Muscle of leg (tissue), 11 donors: Measurements from ENCODE around the gene CACNA1C. TPM values are rescaled to one million over a fixed set of nuclear protein-coding genes. Genes with fewer than 3 reads are reported as not detected.
A peak's percentile ranks its signal among the peaks of the same experiment; 100 is the strongest.

ENCODE experiments used
- DNase-seq: peaks from one replicate; pipeline ENCODE4 v3.0.0; 2013
- H3K27ac ChIP-seq: one replicate; pipeline ENCODE4 v1.5.1; 2013; ENCODE audit warnings: mild to moderate bottlenecking, low read length, control low read depth
- H3K27me3 ChIP-seq: one replicate; pipeline ENCODE4 v1.6.1; 2013; ENCODE audit warnings: low read length; ENCODE audit not compliant: control insufficient read depth, insufficient read depth
- H3K36me3 ChIP-seq: one replicate; pipeline ENCODE4 v1.6.1; 2013; ENCODE audit warnings: low read length; ENCODE audit not compliant: control insufficient read depth, insufficient read depth
- H3K4me1 ChIP-seq: one replicate; pipeline ENCODE4 v1.6.1; 2013; ENCODE audit warnings: low read length; ENCODE audit not compliant: control insufficient read depth, insufficient read depth
- H3K4me3 ChIP-seq: one replicate; pipeline ENCODE4 v1.5.1; 2013; ENCODE audit warnings: low read length, control low read depth
- H3K9me3 ChIP-seq: replicated peaks from 2 replicates; pipeline ENCODE4 v1.6.1; 2013; ENCODE audit warnings: low read depth, low read length; ENCODE audit not compliant: control insufficient read depth
- WGBS: methylation state at CpG from one replicate; pipeline ENCODE4 v1.1.5; 2013; ENCODE audit warnings: missing lambda C conversion rate; ENCODE audit not compliant: insufficient coverage; 5-methylcytosine and 5-hydroxymethylcytosine counted together
- polyA plus RNA-seq, 8 donors: library from polyadenylated mRNA; unstranded; fragments of 120-200 nt; gene quantifications; one replicate each; pipeline versions ENCODE4 v1.2.1 to v1.2.3, GENCODE V29; 2013; ENCODE audit warnings: inconsistent platforms in 1 of 8, low replicate concordance in 1 of 8; ENCODE audit not compliant: insufficient read length in 8 of 8, insufficient read depth in 1 of 8
- total RNA-seq: library from RNA; stranded (reverse); fragments of 120-200 nt; gene quantifications from one replicate; pipeline ENCODE4 v1.2.4, GENCODE V29; 2013

The CACNA1C gene
- total and polyA plus RNA-seq, 9 donors, result 1.9 to 4.3 (median 3.6) TPM

DNA sequence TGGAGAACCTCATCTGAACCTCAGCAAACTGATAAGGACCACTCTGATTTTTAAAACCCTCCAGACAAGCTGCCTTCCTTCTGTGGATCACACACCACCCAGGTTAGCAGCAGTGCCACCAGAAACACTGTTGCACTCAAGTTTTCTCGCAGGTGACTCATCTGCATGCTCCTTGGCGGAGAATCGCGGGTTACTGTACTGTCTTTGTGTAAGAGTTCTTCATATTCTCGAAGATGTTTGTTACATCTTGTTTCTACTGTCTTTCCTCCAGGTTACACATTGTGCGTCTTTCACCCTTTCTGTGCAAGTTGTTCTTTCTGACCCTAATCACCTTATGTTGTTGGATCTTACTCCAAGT lies 331.2 kb downstream of the CACNA1C start:
- H3K27ac ChIP-seq, result peak overlapping the region; percentile 54
- H3K9me3 ChIP-seq, result no peaks in the 10 kb centered on the region
- peaks cover 2% of the 10 kb centered on the region for H3K27me3 ChIP-seq
- H3K36me3 ChIP-seq, result no peaks in the 10 kb centered on the region
- 89% methylated on average over 3 of the region's 6 CpGs for WGBS
- no peak overlapping the region for H3K4me3 ChIP-seq
- peaks cover 25% of the 10 kb centered on the region for H3K4me1 ChIP-seq
- no peak for DNase-seq

DNA sequence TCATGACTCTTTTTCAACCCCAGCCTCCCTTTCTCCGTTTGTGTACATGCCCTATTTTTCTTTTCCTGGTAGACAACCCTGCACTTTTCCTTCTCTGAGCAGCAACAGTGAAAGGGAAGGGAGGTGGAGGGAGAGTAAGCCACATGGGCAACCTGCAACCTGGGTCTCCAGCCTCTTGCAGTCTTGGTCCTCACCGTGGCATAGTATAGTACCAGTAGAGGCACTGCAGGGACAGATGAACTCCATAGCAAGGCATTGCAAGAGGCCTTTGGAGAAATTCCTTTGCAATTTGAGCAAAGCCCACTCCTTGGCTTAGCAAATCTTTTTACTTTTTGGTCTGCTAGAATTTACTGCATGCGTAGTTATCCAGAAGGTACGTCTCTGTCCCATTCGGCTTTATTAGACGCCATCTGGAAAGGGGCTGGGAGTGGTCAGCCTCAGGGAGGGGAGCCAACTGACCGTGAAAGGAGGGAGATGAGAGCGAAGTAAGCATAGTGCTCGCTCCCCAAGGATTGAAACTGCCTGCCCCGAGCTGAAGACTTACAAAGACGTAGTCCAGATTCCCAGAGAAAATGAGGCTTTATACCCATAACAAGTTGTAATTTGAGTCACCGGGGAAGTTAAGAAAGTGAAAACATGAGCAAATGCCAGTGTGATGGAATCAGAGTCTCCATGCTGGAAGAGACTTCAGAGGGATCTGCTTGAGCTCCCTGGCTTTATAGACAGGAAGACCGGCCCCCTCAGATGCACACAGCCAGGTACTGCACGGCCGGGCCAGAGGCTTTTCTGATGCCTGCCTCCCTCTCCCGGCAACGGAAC lies 332.0 kb downstream of the CACNA1C start:
- H3K27ac ChIP-seq, result peak overlapping the region; percentile 54
- H3K9me3 ChIP-seq, result no peaks in the 10 kb centered on the region
- peaks cover 2% of the 10 kb centered on the region for H3K27me3 ChIP-seq
- peak; percentile 92 for DNase-seq
- peak overlapping the region; percentile 1 for H3K4me3 ChIP-seq
- no peaks in the 10 kb centered on the region for H3K36me3 ChIP-seq
- peaks cover 25% of the 10 kb centered on the region for H3K4me1 ChIP-seq
- 17% methylated on average over 10 of the region's 17 CpGs for WGBS

DNA sequence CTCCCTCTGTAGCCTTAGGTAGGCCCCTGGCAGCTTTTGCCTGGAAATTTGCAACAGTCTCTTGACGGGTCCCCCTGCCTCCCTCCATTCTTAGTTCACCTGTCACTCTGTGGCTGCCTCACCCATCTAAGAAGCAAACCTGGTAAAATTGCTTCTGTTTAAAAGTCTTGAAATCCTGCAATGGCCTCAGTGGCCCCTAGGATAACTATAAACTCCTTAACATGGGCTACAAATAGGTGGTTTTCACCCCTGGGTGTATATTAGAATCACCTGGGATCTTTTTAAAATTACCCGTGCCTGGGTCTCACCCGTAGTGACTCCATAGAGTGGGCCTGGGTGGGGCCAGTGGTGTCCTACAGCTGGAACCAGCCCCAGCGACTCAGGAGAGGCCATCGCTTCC lies 332.7 kb downstream of the CACNA1C start:
- peaks cover 25% of the 10 kb centered on the region for H3K4me1 ChIP-seq
- DNase-seq, result no peak
- WGBS, result no CpG with 5 or more reads among the region's 5 CpGs
- H3K27me3 ChIP-seq, result peaks cover 2% of the 10 kb centered on the region
- no peak overlapping the region for H3K4me3 ChIP-seq
- H3K27ac ChIP-seq, result peak overlapping the region; percentile 54
- H3K36me3 ChIP-seq, result no peaks in the 10 kb centered on the region
- no peaks in the 10 kb centered on the region for H3K9me3 ChIP-seq

DNA sequence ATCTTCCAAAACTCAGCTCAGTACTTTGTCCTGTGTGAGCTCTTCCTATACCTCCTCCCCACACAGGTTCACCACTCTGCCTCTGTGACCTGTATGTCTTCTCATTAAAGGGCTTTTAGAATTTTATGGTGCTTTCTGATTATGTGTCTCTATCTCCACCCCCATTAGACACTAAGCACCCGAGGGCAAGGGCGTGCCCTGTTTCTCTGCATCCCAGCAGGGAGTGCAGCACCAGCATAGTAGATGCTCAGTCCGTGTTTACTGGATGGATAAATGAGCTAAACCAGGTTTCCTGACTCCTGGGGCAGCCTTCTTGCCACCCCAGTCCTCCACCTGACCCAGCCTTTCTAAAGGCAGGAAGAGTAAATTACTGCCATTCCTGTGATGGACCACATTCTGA lies 333.8 kb downstream of the CACNA1C start:
- H3K4me1 ChIP-seq, result peaks cover 25% of the 10 kb centered on the region
- no peaks in the 10 kb centered on the region for H3K36me3 ChIP-seq
- H3K27ac ChIP-seq, result no peak overlapping the region

DNA sequence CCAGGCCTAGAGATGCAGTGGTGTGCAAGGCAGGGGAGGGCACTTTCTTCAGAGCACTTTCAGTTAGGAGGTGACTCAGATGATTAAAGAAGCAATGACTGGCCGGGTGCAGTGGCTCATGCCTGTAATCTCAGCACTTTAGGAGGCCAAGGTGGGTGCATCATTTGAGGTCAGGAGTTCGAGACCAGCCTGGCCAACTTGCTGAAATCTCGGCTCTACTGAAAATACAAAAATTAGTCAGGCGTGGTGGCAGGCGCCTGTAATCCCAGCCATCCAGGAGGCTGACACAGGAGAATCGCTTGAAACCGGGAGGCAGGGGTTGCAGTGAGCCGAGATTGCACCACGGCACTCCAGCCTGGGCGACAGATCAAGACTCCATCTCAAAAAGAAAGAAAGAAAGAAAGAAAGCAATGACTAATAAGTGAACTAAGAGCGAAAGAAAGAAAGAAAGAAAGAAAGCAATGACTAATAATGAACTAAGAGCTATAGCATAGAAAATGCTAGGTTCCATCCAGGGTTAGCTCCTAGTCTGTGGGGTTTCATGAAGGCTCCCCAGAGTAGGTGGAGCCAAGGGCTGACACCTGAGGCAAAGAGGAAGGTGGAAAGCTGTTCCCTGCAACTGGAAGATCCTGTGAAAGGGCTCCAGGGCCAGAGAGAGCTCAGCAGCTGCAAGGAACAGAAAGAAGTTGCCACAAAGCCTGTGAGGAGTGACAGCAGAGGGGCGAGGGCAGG lies 334.5 kb downstream of the CACNA1C start:
- Histone ChIP-seq H3K36me3 (no peaks in the 10 kb centered on the region), H3K4me3 (no peak overlapping the region), H3K4me1 (peaks cover 25% of the 10 kb centered on the region), H3K27me3 (peaks cover 4% of the 10 kb centered on the region), H3K27ac (no peak overlapping the region), H3K9me3 (no peaks in the 10 kb centered on the region)
- 87% methylated on average over 11 of the region's 12 CpGs for WGBS
- no peak for DNase-seq

More for the DNA sequence above, 333.8 kb downstream of the CACNA1C start:
- peaks cover 4% of the 10 kb centered on the region for H3K27me3 ChIP-seq
- H3K4me3 ChIP-seq, result no peak overlapping the region
- whole genome bisulfite sequencing, result 56% methylated on average over 1 of the region's 3 CpGs
- H3K9me3 ChIP-seq, result no peaks in the 10 kb centered on the region
- DNase-seq, result no peak

DNA sequence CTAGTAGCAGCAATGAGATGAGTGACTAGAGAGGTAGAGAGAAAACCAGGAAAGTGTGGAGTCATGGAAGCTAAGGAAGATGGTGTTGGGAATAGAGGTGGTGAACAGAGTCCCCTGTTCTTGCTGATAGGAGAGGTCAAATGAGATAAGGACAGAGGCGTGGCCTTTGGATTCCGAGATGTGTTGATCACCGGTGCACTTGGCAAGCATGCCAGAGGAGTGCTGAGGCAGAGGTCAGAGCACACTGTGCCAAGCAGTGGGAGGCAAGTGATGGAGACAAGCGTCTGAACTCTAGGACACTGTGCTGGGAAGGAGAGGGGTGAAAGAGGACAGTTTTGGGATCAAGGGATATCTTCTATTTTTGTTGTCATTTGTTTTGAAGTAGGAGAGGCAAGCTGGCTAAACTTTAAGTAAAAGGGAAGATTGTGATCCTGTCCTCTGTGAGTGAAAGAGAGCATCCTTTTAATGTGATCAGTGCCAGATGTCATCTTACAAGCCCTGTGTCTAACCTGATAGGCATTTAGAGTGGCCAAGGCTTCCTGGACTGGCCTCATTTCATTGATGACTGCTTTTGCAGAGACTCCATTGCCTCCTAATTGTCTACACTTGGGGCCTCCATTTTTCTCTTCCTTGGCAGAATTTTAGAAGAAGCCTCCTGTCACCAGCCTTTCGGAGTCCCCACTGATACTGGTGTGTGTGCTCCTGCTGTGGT lies 336.4 kb downstream of the CACNA1C start:
- H3K4me3 ChIP-seq, result no peak overlapping the region
- H3K36me3 ChIP-seq, result no peaks in the 10 kb centered on the region
- H3K27me3 ChIP-seq, result peaks cover 4% of the 10 kb centered on the region
- H3K9me3 ChIP-seq, result no peaks in the 10 kb centered on the region
- no peak for DNase-seq
- WGBS, result 93% methylated on average over 5 of the region's 5 CpGs
- H3K4me1 ChIP-seq, result peaks cover 13% of the 10 kb centered on the region
- no peak overlapping the region for H3K27ac ChIP-seq

DNA sequence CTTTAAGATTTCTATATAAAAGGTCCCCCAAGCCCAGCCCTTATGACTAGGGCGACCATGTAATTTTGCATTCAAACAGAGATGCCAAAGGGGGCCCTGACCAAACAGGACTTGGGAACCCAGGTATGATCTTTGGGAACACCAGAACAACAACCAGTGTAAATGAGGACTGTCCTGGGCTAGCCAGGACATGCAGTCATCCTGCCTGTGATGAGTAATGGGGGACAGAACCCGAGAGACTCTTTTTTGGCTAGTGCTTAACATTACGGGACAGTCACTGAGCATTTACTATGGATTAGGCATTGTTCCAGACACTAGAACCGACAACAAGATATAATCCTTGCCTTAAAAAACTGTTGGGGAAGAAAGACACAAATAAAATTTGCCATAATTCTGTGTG lies 337.3 kb downstream of the CACNA1C start:
- Histone ChIP-seq H3K27me3 (peaks cover 4% of the 10 kb centered on the region), H3K9me3 (no peaks in the 10 kb centered on the region), H3K4me3 (no peak overlapping the region), H3K36me3 (no peaks in the 10 kb centered on the region), H3K27ac (no peak overlapping the region), H3K4me1 (peaks cover 6% of the 10 kb centered on the region)
- no peak for DNase-seq
- 80% methylated on average over 1 of the region's 4 CpGs for WGBS

DNA sequence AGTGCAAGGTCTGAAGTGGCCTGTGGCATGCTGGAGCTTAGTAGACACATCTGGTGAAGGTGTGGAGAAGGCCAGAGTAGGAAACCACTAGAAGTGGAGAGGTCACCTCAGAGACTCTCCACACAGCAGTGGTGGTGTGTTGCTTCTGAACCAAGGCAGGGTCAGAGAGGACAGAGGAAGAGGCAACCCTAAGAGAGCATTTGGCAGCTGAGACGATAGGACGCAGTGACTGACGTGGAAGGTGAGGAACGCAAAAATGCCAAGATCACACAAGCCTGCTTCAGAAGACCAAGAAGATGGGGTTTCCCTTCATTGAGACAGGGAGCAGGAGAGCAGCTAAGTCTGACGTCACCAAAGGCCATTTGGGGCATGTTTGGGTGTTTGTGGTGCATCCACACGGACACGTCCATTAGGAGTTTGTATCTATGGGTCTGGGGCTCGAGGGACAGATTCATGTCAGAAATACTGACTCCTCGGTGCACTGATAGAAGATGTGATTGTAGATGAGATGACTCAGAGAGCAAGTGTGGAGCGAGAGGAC lies 338.1 kb downstream of the CACNA1C start:
- H3K27ac ChIP-seq, result no peak overlapping the region
- peaks cover 2% of the 10 kb centered on the region for H3K4me1 ChIP-seq
- no peak for DNase-seq
- WGBS, result 94% methylated on average over 10 of the region's 10 CpGs
- peaks cover 2% of the 10 kb centered on the region for H3K27me3 ChIP-seq
- no peak overlapping the region for H3K4me3 ChIP-seq
- H3K9me3 ChIP-seq, result no peaks in the 10 kb centered on the region
- no peaks in the 10 kb centered on the region for H3K36me3 ChIP-seq

DNA sequence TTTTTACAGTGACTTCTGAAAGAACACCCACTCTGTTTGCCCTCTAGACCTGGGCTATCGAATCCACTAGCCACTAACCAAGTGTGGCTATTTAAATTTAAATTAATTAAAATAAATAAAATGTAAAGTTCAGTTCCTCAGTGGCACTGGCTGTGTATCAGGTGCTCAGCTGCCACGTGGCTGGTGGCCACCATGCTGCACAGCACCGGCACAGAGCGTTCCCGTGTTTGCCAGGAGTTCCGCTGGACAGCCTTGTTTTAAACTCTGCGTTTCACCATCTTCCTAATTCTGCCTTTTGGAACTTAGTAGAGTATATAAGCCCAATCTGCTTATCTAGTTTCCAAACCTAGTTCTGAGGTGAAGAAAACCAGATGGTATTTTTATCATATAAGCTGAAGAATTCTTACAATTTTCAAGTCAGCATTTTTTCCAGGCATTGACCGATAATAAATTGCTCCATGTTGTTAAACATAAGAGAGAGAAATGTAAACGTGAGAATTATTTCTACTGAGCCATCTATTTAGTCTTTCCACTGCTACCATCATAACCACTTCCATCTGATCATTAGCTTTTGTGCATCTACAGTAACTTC lies 339.0 kb downstream of the CACNA1C start:
- no peak overlapping the region for H3K4me3 ChIP-seq
- WGBS, result 74% methylated on average over 3 of the region's 9 CpGs
- no peaks in the 10 kb centered on the region for H3K36me3 ChIP-seq
- H3K9me3 ChIP-seq, result no peaks in the 10 kb centered on the region
- peaks cover 9% of the 10 kb centered on the region for H3K4me1 ChIP-seq
- DNase-seq, result no peak
- peaks cover 2% of the 10 kb centered on the region for H3K27me3 ChIP-seq
- no peak overlapping the region for H3K27ac ChIP-seq
